Measurements from ENCODE around the gene PAK1. TPM values are rescaled to one million over a fixed set of nuclear protein-coding genes. Genes with fewer than 3 reads are reported as not detected.

Gene PAK1
- total and polyA plus RNA-seq, 2 of the 8 experiments (the other 6 are each of a cell fraction or from before 2014, with no cell fraction given): 87.7 to 151 TPM

DNA sequence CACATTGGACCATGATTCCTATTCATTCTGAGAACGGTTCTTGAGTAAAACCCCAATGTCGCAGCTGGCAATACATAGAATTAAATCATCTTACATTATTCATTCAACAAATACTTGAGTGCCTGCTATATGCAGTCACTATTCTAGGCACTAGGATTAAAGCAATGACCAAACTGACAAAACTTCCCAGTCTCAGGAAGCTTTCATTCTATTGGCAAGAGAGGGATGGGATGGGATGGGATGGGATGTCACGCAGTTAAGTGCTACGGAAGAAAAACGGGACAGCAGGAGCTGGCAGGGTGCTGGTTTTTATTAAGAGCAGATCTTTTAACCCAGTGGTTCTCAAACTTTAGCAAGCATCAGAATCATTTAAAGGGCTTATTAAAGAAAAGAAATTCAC, 2.9 kb downstream of the PAK1 start (continued):
- TF ChIP-seq, protein P1, sequence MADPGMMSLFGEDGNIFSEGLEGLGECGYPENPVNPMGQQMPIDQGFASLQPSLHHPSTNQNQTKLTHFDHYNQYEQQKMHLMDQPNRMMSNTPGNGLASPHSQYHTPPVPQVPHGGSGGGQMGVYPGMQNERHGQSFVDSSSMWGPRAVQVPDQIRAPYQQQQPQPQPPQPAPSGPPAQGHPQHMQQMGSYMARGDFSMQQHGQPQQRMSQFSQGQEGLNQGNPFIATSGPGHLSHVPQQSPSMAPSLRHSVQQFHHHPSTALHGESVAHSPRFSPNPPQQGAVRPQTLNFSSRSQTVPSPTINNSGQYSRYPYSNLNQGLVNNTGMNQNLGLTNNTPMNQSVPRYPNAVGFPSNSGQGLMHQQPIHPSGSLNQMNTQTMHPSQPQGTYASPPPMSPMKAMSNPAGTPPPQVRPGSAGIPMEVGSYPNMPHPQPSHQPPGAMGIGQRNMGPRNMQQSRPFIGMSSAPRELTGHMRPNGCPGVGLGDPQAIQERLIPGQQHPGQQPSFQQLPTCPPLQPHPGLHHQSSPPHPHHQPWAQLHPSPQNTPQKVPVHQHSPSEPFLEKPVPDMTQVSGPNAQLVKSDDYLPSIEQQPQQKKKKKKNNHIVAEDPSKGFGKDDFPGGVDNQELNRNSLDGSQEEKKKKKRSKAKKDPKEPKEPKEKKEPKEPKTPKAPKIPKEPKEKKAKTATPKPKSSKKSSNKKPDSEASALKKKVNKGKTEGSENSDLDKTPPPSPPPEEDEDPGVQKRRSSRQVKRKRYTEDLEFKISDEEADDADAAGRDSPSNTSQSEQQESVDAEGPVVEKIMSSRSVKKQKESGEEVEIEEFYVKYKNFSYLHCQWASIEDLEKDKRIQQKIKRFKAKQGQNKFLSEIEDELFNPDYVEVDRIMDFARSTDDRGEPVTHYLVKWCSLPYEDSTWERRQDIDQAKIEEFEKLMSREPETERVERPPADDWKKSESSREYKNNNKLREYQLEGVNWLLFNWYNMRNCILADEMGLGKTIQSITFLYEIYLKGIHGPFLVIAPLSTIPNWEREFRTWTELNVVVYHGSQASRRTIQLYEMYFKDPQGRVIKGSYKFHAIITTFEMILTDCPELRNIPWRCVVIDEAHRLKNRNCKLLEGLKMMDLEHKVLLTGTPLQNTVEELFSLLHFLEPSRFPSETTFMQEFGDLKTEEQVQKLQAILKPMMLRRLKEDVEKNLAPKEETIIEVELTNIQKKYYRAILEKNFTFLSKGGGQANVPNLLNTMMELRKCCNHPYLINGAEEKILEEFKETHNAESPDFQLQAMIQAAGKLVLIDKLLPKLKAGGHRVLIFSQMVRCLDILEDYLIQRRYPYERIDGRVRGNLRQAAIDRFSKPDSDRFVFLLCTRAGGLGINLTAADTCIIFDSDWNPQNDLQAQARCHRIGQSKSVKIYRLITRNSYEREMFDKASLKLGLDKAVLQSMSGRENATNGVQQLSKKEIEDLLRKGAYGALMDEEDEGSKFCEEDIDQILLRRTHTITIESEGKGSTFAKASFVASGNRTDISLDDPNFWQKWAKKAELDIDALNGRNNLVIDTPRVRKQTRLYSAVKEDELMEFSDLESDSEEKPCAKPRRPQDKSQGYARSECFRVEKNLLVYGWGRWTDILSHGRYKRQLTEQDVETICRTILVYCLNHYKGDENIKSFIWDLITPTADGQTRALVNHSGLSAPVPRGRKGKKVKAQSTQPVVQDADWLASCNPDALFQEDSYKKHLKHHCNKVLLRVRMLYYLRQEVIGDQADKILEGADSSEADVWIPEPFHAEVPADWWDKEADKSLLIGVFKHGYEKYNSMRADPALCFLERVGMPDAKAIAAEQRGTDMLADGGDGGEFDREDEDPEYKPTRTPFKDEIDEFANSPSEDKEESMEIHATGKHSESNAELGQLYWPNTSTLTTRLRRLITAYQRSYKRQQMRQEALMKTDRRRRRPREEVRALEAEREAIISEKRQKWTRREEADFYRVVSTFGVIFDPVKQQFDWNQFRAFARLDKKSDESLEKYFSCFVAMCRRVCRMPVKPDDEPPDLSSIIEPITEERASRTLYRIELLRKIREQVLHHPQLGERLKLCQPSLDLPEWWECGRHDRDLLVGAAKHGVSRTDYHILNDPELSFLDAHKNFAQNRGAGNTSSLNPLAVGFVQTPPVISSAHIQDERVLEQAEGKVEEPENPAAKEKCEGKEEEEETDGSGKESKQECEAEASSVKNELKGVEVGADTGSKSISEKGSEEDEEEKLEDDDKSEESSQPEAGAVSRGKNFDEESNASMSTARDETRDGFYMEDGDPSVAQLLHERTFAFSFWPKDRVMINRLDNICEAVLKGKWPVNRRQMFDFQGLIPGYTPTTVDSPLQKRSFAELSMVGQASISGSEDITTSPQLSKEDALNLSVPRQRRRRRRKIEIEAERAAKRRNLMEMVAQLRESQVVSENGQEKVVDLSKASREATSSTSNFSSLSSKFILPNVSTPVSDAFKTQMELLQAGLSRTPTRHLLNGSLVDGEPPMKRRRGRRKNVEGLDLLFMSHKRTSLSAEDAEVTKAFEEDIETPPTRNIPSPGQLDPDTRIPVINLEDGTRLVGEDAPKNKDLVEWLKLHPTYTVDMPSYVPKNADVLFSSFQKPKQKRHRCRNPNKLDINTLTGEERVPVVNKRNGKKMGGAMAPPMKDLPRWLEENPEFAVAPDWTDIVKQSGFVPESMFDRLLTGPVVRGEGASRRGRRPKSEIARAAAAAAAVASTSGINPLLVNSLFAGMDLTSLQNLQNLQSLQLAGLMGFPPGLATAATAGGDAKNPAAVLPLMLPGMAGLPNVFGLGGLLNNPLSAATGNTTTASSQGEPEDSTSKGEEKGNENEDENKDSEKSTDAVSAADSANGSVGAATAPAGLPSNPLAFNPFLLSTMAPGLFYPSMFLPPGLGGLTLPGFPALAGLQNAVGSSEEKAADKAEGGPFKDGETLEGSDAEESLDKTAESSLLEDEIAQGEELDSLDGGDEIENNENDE (IDR thresholded peaks at IDR 0.05; ENCODE audit: insufficient replicate concordance, low read length): peak; percentile 49
- no peak for TF ChIP-seq SP1 (IDR thresholded peaks at IDR 0.05; ENCODE audit: low read depth, low read length)
